Spleen (tissue), 11 donors: ENCODE measurements around the gene ACVRL1. TPM values are rescaled to one million over a fixed set of nuclear protein-coding genes. Genes with fewer than 3 reads are reported as not detected.

Source experiments
- DNase-seq: peaks from one replicate; pipeline ENCODE4 v3.0.0-alpha.2; 2020
- H3K27ac ChIP-seq, 8 donors: fragments of 200-600 bp; sonication (generic) in 7 of 8; 1 replicate in 4 of 8; 2 replicates in 4 of 8; pipeline versions ENCODE4 v1.5.0 to v1.8.0; 2016 to 2021; ENCODE audit warnings: inconsistent platforms in 4 of 8, mild to moderate bottlenecking in 4 of 8, moderate library complexity in 1 of 8
- H3K27me3 ChIP-seq, 7 donors: fragments of 200-600 bp; sonication (generic) in 6 of 7; replicated peaks in 1 of 7; 1 replicate in 4 of 7; 2 replicates in 3 of 7; pipeline versions ENCODE4 v1.5.0 to v1.8.0; 2016 to 2021; ENCODE audit warnings: inconsistent platforms in 3 of 7, mild to moderate bottlenecking in 1 of 7
- H3K36me3 ChIP-seq, 6 donors: fragments of 200-600 bp; sonication (generic) in 5 of 6; 1 replicate in 4 of 6; 2 replicates in 2 of 6; pipeline versions ENCODE4 v1.5.0 to v1.8.0; 2016 to 2021; ENCODE audit warnings: inconsistent platforms in 2 of 6
- H3K4me1 ChIP-seq, 6 donors: fragments of 200-600 bp; sonication (generic) in 5 of 6; 1 replicate in 3 of 6; 2 replicates in 3 of 6; pipeline versions ENCODE4 v1.5.0 to v1.8.0; 2016 to 2021; ENCODE audit warnings: inconsistent platforms in 3 of 6
- H3K4me3 ChIP-seq, 8 donors: fragments of 200-600 bp; sonication (generic) in 7 of 8; 1 replicate in 4 of 8; 2 replicates in 4 of 8; pipeline versions ENCODE4 v1.5.0 to v1.8.0; 2016 to 2021; ENCODE audit warnings: inconsistent platforms in 4 of 8, mild to moderate bottlenecking in 4 of 8, moderate library complexity in 2 of 8
- H3K9me3 ChIP-seq, 8 donors: fragments of 200-600 bp; sonication (generic) in 7 of 8; 1 replicate in 4 of 8; 2 replicates in 4 of 8; pipeline versions ENCODE4 v1.5.0 to v1.8.0; 2016 to 2021; ENCODE audit warnings: inconsistent platforms in 4 of 8
- POLR2A ChIP-seq, 3 donors: fragments of 450-650 bp; IDR thresholded peaks; one replicate each; pipeline ENCODE4 v1.5.1; 2017; ENCODE audit warnings: antibody characterized with exemption in 3 of 3, mild to moderate bottlenecking in 1 of 3
- POLR2AphosphoS5 ChIP-seq, 3 donors: sonication (generic); formaldehyde crosslinking; IDR thresholded peaks; one replicate each; pipeline ENCODE4 v1.5.1; 2017; ENCODE audit warnings: antibody characterized with exemption in 3 of 3
- WGBS, 5 donors: extraction: QIAGEN DNeasy Blood & Tissue Kit in 3 of 5; methylation state at CpG; one replicate each; pipeline versions ENCODE4 v1.1.5 to v1.1.7; 2013 to 2018; 5-methylcytosine and 5-hydroxymethylcytosine counted together
- intact Hi-C: fragments of 100-400 bp; cut with DNase I; formaldehyde crosslinking; loops from one replicate; pipeline ENCODE4 v1.15.0; 2023; ENCODE audit warnings: low total_unique reads
- polyA plus RNA-seq, 3 donors: library from polyadenylated mRNA; stranded (reverse); fragments of 200-250 nt; gene quantifications; one replicate each; pipeline ENCODE4 v1.2.1, GENCODE V29; 2013
- total RNA-seq, 7 donors: library from RNA; depleted of rRNA in 3 of 7; stranded (reverse); fragments of >200 nt in 3 of 7; fragmentation: NEBNext Ultra II Directional in 4 of 7; extraction: Animal tissue kit (Norgen Biotek cat#: 25700) in 4 of 7; gene quantifications; one replicate each; pipeline versions ENCODE4 v1.1.0 to v1.2.1, GENCODE V29; 2016 to 2021
- TF ChIP-seq, protein P1 (sequence below), 11 experiments: fragments of 200-600 bp in 7 of 11; fragments of 450-650 bp in 4 of 11; sonication (generic) in 4 of 11; IDR thresholded peaks in 8 of 11; conservative IDR thresholded peaks in 3 of 11; 1 replicate in 7 of 11; 2 replicates in 4 of 11; pipeline versions ENCODE4 v1.4.0 to v1.8.0; 2016 to 2021; ENCODE audit warnings: antibody characterized with exemption in 11 of 11, inconsistent platforms in 4 of 11, mild to moderate bottlenecking in 1 of 11
- donor health status: healthy with polysubstance abuse.
- donor health status: DM: no; HTN: no; CAD: no; lungs with moderate emphysema.
- donor health status: DM: no; HTN: no; CAD: no.
- donor health status: Bipolar disorder and iron deficiency.
- donor health status: healthy.
- donor health status: DM: no; HTN: no; CAD: no.
- donor health status: DM: yes; HTN: yes; CAD: no.

The ACVRL1 gene
- total and polyA plus RNA-seq, 10 donors = 12.5 to 109 (median 89.1) TPM

DNA sequence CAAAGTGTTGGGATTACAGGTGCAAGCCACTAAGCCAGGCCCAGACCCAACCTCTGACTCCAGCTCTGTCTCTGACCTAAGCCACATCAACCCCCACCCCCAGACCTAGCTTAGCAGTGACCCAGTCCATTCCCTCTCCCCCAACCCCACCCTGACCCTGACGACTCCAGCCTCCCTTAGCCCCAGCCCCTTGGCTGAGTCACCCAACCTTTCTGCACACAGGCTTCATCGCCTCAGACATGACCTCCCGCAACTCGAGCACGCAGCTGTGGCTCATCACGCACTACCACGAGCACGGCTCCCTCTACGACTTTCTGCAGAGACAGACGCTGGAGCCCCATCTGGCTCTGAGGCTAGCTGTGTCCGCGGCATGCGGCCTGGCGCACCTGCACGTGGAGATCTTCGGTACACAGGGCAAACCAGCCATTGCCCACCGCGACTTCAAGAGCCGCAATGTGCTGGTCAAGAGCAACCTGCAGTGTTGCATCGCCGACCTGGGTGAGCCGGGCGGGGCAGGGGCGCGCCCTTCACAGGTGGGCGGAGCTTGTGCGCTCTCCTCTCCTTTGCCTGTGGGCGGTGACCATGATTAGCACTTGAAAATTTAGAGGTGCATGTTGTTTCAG lies 7.8 kb downstream of the ACVRL1 start:
- intact Hi-C loops = no loop called here
- no peak overlapping the region for H3K27ac ChIP-seq
- no peak overlapping the region for H3K4me3 ChIP-seq
- no peak for DNase-seq
- H3K36me3 ChIP-seq = peaks cover 0 to 39% (median 13%) of the 10 kb centered on the region in 6 donors
- WGBS, 5 donors = 90 to 93% (median 91%) methylated on average over 21 to 28 of the region's 28 CpGs
- peaks cover 25 to 69% (median 52%) of the 10 kb centered on the region in 6 donors for H3K4me1 ChIP-seq
- H3K27me3 ChIP-seq = no peaks in the 10 kb centered on the region
- TF ChIP-seq, protein P1, sequence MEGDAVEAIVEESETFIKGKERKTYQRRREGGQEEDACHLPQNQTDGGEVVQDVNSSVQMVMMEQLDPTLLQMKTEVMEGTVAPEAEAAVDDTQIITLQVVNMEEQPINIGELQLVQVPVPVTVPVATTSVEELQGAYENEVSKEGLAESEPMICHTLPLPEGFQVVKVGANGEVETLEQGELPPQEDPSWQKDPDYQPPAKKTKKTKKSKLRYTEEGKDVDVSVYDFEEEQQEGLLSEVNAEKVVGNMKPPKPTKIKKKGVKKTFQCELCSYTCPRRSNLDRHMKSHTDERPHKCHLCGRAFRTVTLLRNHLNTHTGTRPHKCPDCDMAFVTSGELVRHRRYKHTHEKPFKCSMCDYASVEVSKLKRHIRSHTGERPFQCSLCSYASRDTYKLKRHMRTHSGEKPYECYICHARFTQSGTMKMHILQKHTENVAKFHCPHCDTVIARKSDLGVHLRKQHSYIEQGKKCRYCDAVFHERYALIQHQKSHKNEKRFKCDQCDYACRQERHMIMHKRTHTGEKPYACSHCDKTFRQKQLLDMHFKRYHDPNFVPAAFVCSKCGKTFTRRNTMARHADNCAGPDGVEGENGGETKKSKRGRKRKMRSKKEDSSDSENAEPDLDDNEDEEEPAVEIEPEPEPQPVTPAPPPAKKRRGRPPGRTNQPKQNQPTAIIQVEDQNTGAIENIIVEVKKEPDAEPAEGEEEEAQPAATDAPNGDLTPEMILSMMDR (IDR thresholded peaks at IDR 0.05 in 8 of 11, conservative IDR thresholded peaks at IDR 0.05 in 3 of 11) = no peak
- TF ChIP-seq POLR2A (IDR thresholded peaks at IDR 0.05) = no peak
- TF ChIP-seq POLR2AphosphoS5 (IDR thresholded peaks at IDR 0.05) = no peak
- no peaks in the 10 kb centered on the region for H3K9me3 ChIP-seq

DNA sequence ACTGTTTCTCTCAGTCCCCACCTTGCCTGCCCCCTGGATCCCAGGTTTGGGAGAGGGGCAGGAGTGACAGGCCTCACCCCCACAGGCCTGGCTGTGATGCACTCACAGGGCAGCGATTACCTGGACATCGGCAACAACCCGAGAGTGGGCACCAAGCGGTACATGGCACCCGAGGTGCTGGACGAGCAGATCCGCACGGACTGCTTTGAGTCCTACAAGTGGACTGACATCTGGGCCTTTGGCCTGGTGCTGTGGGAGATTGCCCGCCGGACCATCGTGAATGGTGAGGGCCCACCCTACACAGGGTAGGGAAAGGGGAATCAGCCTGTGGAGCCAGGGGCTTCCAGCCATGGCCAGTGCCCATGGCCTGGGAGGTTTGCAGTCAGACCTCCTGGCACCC lies 8.6 kb downstream of the ACVRL1 start:
- intact Hi-C loops = no loop called here
- Histone ChIP-seq H3K4me3 (no peak overlapping the region), H3K27ac (peak overlapping the region in 1 of 8 donors; percentile 5), H3K9me3 (no peaks in the 10 kb centered on the region), H3K4me1 (peaks cover 17 to 60% (median 44%) of the 10 kb centered on the region in 6 donors), H3K27me3 (no peaks in the 10 kb centered on the region), H3K36me3 (peaks cover 0 to 47% (median 15%) of the 10 kb centered on the region in 6 donors)
- 95 to 98% (median 95%) methylated on average over 8 to 11 of the region's 11 CpGs for WGBS, 5 donors
- TF ChIP-seq POLR2A (IDR thresholded peaks at IDR 0.05) (no peak), POLR2AphosphoS5 (IDR thresholded peaks at IDR 0.05) (no peak)
- TF ChIP-seq, protein P1 (IDR thresholded peaks at IDR 0.05 in 8 of 11, conservative IDR thresholded peaks at IDR 0.05 in 3 of 11) = no peak
- no peak for DNase-seq

DNA sequence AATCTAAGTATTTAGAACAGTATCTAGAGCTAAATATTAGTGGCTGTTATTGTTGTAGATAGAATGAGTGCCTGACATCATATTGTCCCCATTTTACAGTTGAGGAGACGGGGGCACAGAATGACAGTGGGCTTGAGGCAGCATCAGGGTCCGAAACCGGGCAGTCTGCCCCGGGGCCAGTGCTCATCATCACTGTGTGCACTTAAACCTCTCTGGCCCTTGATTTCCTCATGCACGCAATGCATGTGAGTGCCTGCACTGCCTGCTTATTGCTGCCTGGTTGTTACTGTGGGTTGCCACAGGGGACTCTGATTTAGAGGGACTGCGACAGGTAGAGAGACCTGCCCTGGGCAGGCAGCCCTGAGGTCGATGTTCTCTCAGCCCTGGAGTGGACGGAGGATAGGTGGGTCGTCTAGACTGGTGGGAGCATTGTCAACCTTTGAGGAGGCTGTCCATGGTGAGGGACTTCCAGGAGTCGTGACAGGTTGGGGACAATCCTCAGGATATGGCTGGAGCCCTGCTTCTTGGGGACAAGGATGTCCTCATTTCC lies 9.8 kb downstream of the ACVRL1 start:
- WGBS, 5 donors = 77 to 87% (median 86%) methylated on average over 9 to 10 of the region's 10 CpGs
- Histone ChIP-seq H3K36me3 (peaks cover 0 to 52% (median 15%) of the 10 kb centered on the region in 6 donors), H3K27ac (peak overlapping the region in 4 of 8 donors; percentile 39 to 69 (median 46)), H3K9me3 (no peaks in the 10 kb centered on the region), H3K27me3 (no peaks in the 10 kb centered on the region), H3K4me3 (no peak overlapping the region), H3K4me1 (peaks cover 5 to 58% (median 38%) of the 10 kb centered on the region in 6 donors)
- TF ChIP-seq POLR2A (IDR thresholded peaks at IDR 0.05) (no peak), POLR2AphosphoS5 (IDR thresholded peaks at IDR 0.05) (no peak)
- TF ChIP-seq, protein P1 (IDR thresholded peaks at IDR 0.05 in 8 of 11, conservative IDR thresholded peaks at IDR 0.05 in 3 of 11) = no peak
- intact Hi-C loops = no loop called here
- no peak for DNase-seq

DNA sequence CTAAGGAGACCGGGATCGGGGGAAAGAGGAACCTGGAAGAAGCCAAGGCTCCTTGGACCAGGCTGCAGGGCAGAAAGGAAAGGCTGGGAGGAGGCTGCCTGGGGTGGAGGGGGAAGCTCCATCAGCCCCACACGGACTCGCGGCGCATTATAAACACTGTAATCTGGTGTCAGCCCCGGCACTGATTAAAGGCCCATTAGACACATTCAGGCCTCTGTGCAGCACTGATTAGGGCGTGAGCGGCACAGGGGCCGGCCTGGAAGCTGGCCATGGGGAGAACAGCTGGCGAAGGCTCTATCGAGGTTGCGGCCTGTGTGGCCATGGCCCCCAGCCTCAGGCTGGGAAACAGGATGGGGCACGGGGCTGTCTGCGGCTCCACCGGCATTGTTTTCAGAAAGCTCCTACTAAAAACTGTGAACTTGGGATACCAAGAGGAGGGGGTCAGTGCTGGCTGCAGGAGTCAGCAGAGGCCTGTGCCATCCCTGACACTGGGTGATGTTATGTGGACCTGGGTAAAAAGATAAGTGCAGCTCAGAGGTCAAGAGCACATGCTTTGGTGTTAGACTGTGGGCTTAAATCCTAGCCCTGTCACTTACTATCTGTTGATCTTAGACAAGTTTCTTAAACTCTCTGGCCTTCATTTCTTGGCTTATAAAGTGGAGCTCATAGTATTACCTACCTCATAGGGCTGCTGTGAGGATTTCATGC lies 10.6 kb downstream of the ACVRL1 start:
- Histone ChIP-seq H3K27me3 (no peaks in the 10 kb centered on the region), H3K4me3 (no peak overlapping the region), H3K9me3 (no peaks in the 10 kb centered on the region), H3K27ac (peak overlapping the region in 7 of 8 donors; percentile 10 to 69 (median 41)), H3K4me1 (peaks cover 5 to 58% (median 38%) of the 10 kb centered on the region in 6 donors), H3K36me3 (peaks cover 0 to 52% (median 15%) of the 10 kb centered on the region in 6 donors)
- DNase-seq = no peak
- TF ChIP-seq, protein P1 (IDR thresholded peaks at IDR 0.05 in 8 of 11, conservative IDR thresholded peaks at IDR 0.05 in 3 of 11) = no peak
- peak; percentile 8 to 73 (median 67) for TF ChIP-seq POLR2AphosphoS5 (IDR thresholded peaks at IDR 0.05)
- intact Hi-C loops = no loop called here
- WGBS, 5 donors = 57 to 70% (median 65%) methylated on average over 12 to 16 of the region's 16 CpGs
